Calu3 (cell line): Measurements from ENCODE around the gene APBA2. TPM values are rescaled to one million over a fixed set of nuclear protein-coding genes. Genes with fewer than 3 reads are reported as not detected.

Experiments used
- BruUV-seq: library from RNA; stranded (reverse); fragments of 400-500 nt; replicated peaks from 2 replicates; lab custom pipeline; 2021; lab: Mats Ljungman, UMichigan
- CTCF ChIA-PET: fragments of 300-600 bp; sonication (Branson Sonifier 250); formaldehyde crosslinking; loops from one replicate; lab custom pipeline; 2022; ENCODE audit warnings: antibody characterized with exemption; lab: Charles Lee
- DNase-seq: peaks from one replicate; pipeline ENCODE4 v3.0.0; 2022
- H3K27ac Mint-ChIP-seq: one replicate; pipeline ENCODE4 v1.8.0; 2022; ENCODE audit warnings: mixed read lengths; ENCODE audit not compliant: unreplicated experiment
- H3K27me3 Mint-ChIP-seq: one replicate; pipeline ENCODE4 v1.8.0; 2022; ENCODE audit warnings: mixed read lengths; ENCODE audit not compliant: unreplicated experiment
- H3K36me3 Mint-ChIP-seq: one replicate; pipeline ENCODE4 v1.8.0; 2022; ENCODE audit warnings: mild to moderate bottlenecking, moderate library complexity, mixed read lengths; ENCODE audit not compliant: insufficient read depth, unreplicated experiment
- H3K4me1 Mint-ChIP-seq: one replicate; pipeline ENCODE4 v1.8.0; 2022; ENCODE audit warnings: mild to moderate bottlenecking, low read depth, mixed read lengths; ENCODE audit not compliant: unreplicated experiment
- H3K4me3 Mint-ChIP-seq: one replicate; pipeline ENCODE4 v1.8.0; 2022; ENCODE audit warnings: mild to moderate bottlenecking, low read depth, moderate library complexity, mixed read lengths; ENCODE audit not compliant: unreplicated experiment
- H3K9me3 Mint-ChIP-seq: one replicate; pipeline ENCODE4 v1.8.0; 2022; ENCODE audit warnings: low read depth, mixed read lengths; ENCODE audit not compliant: unreplicated experiment
- CTCF ChIP-seq: fragments of 200-600 bp; IDR thresholded peaks from one replicate; pipeline ENCODE4 v1.8.0; 2022; ENCODE audit warnings: antibody characterized with exemption; ENCODE audit not compliant: unreplicated experiment
- intact Hi-C: fragments of 100-400 bp; cut with micrococcal nuclease; formaldehyde crosslinking; loops from one replicate; pipeline ENCODE4 v1.10.0; 2022; ENCODE audit not compliant: unreplicated experiment
- total RNA-seq: library from RNA; stranded (reverse); gene quantifications from 2 replicates; pipeline ENCODE4 v1.2.3, GENCODE V29; 2022

Gene APBA2
- total RNA-seq, 1 experiment from 2014 or later: not detected

GRCh38 chr15:28919679-28920655 lies 34.2 kb downstream of the APBA2 start:
- Mint-ChIP-seq H3K27me3 (no peaks in the 10 kb centered on the region), H3K36me3 (no peaks in the 10 kb centered on the region), H3K27ac (no peak overlapping the region), H3K9me3 (no peaks in the 10 kb centered on the region), H3K4me1 (no peaks in the 10 kb centered on the region), H3K4me3 (no peak overlapping the region)
- no TSS peak for BruUV-seq
- CTCF ChIA-PET: no interaction called here
- no peak for TF ChIP-seq CTCF
- no peak for DNase-seq
- intact Hi-C loops: no loop called here

GRCh38 chr15:28920781-28921331 lies 35.1 kb downstream of the APBA2 start:
- no peak for TF ChIP-seq CTCF
- DNase-seq: no peak
- no peaks in the 10 kb centered on the region for H3K27me3 Mint-ChIP-seq
- H3K4me1 Mint-ChIP-seq: no peaks in the 10 kb centered on the region
- no peaks in the 10 kb centered on the region for H3K36me3 Mint-ChIP-seq
- CTCF ChIA-PET: no interaction called here
- H3K27ac Mint-ChIP-seq: no peak overlapping the region
- H3K4me3 Mint-ChIP-seq: no peak overlapping the region
- no peaks in the 10 kb centered on the region for H3K9me3 Mint-ChIP-seq
- intact Hi-C loops: no loop called here
- no TSS peak for BruUV-seq

GRCh38 chr15:28921336-28921735 lies 35.6 kb downstream of the APBA2 start:
- Mint-ChIP-seq H3K27me3 (no peaks in the 10 kb centered on the region), H3K4me3 (no peak overlapping the region), H3K9me3 (no peaks in the 10 kb centered on the region), H3K36me3 (no peaks in the 10 kb centered on the region), H3K4me1 (no peaks in the 10 kb centered on the region), H3K27ac (no peak overlapping the region)
- no peak for DNase-seq
- CTCF ChIA-PET: no interaction called here
- TF ChIP-seq CTCF: no peak
- intact Hi-C loops: no loop called here
- BruUV-seq: no TSS peak

- H3K27ac Mint-ChIP-seq: no peak overlapping the region
- no peaks in the 10 kb centered on the region for H3K27me3 Mint-ChIP-seq
- DNase-seq: no peak
- no peaks in the 10 kb centered on the region for H3K36me3 Mint-ChIP-seq
- H3K4me3 Mint-ChIP-seq: no peak overlapping the region
- TF ChIP-seq CTCF: no peak
- no TSS peak for BruUV-seq
- CTCF ChIA-PET: no interaction called here
- H3K9me3 Mint-ChIP-seq: no peaks in the 10 kb centered on the region
- intact Hi-C loops: no loop called here
- H3K4me1 Mint-ChIP-seq: no peaks in the 10 kb centered on the region
Measured at GRCh38 chr15:28921919-28922706, 36.3 kb downstream of the APBA2 start.
